Measurements from ENCODE around the gene ZNF628.

ZNF628 gene

DNA sequence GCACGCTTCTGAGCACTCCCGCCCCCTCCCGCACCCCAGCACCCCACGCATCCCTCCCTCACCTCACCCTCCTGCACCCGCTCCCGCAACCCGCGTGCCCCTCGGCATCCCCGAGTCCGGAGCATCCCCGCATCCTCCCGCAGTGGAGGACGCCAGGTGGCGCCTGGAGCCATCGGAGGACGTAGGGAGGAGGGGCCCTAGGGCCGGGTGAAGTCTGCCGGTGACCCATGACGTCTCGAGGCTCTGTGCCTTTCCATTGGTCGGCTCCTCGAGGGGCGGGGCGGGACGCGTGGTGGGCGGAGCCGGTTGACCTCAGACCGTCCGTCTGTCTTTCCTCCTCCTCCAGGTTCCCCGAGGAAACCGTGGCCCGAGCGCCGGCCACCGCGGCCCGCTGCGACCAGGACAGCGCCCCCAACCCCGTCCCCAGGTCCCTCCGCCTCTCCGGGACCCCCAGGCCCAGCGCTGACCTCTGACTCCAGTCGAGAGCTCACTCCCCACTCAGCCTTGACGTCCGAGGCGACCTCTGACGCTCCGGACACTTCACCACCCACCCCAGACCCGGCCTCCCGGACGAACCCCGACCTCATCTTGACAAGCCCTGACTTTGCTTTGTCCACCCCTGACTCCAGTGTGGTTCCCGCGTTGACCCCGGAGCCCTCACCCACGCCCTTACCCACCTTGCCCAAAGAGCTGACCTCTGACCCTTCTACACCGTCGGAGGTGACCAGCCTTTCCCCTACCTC, 40.6 kb downstream of the ZNF628 start:
- Histone ChIP-seq H3K9ac (ENCODE audit: low read depth, low read length, poor library complexity, severe bottlenecking) (no peak overlapping the region), H4K20me1 (ENCODE audit: insufficient read depth, low read length, poor library complexity, severe bottlenecking) (no peaks in the 10 kb centered on the region), H3K79me2 (ENCODE audit: insufficient read depth, low read length) (no peaks in the 10 kb centered on the region), H3K36me3 (ENCODE audit: insufficient read depth, low read length) (no peaks in the 10 kb centered on the region), H3F3A (ENCODE audit: low read depth) (no peaks in the 10 kb centered on the region), H2AFZ (ENCODE audit: low read length) (peak overlapping the region; percentile 81; the same call in 1 of the 2 replicates), H3K4me3 (ENCODE audit: low read length, poor library complexity, severe bottlenecking) (peak overlapping the region; percentile 40), H3K9me2 (replicated peaks; ENCODE audit: low read depth, low read length) (no peaks in the 10 kb centered on the region), H3K4me1 (ENCODE audit: insufficient read depth, low read length, poor library complexity, severe bottlenecking) (no peaks in the 10 kb centered on the region), H3K9me3 (ENCODE audit: insufficient read depth, low read depth, low read length) (no peaks in the 10 kb centered on the region), H3K27me3 (ENCODE audit: insufficient read depth, low read length, poor library complexity, severe bottlenecking) (no peaks in the 10 kb centered on the region), H3K4me2 (ENCODE audit: low read depth, low read length, poor library complexity, severe bottlenecking) (peak overlapping the region; percentile 51)
- no peak for TF ChIP-seq EZH2phosphoT487 (IDR thresholded peaks at IDR 0.05; ENCODE audit: borderline replicate concordance)
- TF ChIP-seq, protein P1, sequence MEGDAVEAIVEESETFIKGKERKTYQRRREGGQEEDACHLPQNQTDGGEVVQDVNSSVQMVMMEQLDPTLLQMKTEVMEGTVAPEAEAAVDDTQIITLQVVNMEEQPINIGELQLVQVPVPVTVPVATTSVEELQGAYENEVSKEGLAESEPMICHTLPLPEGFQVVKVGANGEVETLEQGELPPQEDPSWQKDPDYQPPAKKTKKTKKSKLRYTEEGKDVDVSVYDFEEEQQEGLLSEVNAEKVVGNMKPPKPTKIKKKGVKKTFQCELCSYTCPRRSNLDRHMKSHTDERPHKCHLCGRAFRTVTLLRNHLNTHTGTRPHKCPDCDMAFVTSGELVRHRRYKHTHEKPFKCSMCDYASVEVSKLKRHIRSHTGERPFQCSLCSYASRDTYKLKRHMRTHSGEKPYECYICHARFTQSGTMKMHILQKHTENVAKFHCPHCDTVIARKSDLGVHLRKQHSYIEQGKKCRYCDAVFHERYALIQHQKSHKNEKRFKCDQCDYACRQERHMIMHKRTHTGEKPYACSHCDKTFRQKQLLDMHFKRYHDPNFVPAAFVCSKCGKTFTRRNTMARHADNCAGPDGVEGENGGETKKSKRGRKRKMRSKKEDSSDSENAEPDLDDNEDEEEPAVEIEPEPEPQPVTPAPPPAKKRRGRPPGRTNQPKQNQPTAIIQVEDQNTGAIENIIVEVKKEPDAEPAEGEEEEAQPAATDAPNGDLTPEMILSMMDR (conservative IDR thresholded peaks at IDR 0.05; ENCODE audit: low read length), result peak; percentile 72

- Histone ChIP-seq H3K27me3 (ENCODE audit: insufficient read depth, low read length, poor library complexity, severe bottlenecking) (no peaks in the 10 kb centered on the region), H3K4me2 (ENCODE audit: low read depth, low read length, poor library complexity, severe bottlenecking) (no peak overlapping the region), H3K9ac (ENCODE audit: low read depth, low read length, poor library complexity, severe bottlenecking) (no peak overlapping the region), H3K79me2 (ENCODE audit: insufficient read depth, low read length) (no peaks in the 10 kb centered on the region), H3K36me3 (ENCODE audit: insufficient read depth, low read length) (no peaks in the 10 kb centered on the region), H3K4me1 (ENCODE audit: insufficient read depth, low read length, poor library complexity, severe bottlenecking) (no peaks in the 10 kb centered on the region), H3K4me3 (ENCODE audit: low read length, poor library complexity, severe bottlenecking) (no peak overlapping the region), H3F3A (ENCODE audit: low read depth) (no peaks in the 10 kb centered on the region), H2AFZ (ENCODE audit: low read length) (no peak overlapping the region), H4K20me1 (ENCODE audit: insufficient read depth, low read length, poor library complexity, severe bottlenecking) (no peaks in the 10 kb centered on the region), H3K9me3 (ENCODE audit: insufficient read depth, low read depth, low read length) (no peaks in the 10 kb centered on the region), H3K9me2 (replicated peaks; ENCODE audit: low read depth, low read length) (no peaks in the 10 kb centered on the region)
- TF ChIP-seq EZH2phosphoT487 (IDR thresholded peaks at IDR 0.05; ENCODE audit: borderline replicate concordance), result no peak
- TF ChIP-seq, protein P1 (conservative IDR thresholded peaks at IDR 0.05; ENCODE audit: low read length), result no peak
Observed at GRCh38 chr19:55519451-55520311, 43.3 kb downstream of the ZNF628 start.

DNA sequence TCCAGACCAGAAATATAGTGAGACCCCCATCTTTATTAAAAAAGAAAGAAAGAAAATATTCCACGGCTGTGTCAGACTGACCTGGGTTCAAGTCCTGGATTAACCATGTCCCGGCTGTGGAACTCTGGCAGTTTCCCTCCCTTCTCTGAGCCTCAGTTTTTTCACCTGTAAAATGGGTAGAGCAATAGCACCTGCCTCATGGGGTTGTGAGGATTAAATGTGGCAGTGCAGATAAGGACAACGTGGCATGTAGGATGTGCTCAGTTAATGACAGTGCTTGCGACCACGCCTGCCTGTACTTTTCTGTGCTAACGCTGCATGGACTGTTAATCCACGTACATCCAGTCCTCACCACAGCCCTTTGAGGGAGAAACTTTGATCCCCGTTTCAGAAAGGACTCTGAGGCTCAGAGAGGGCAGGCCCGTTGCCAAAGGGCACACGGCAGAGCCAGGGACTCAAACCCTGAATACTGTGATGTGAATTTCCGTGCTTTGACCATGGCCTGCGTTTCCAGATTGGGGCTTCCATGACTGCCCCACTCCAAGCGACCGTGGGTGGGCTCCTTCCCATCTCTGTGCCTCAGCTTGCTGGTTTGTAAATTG, 44.4 kb downstream of the ZNF628 start:
- Histone ChIP-seq H3K9ac (ENCODE audit: low read depth, low read length, poor library complexity, severe bottlenecking) (no peak overlapping the region), H3K9me2 (replicated peaks; ENCODE audit: low read depth, low read length) (no peaks in the 10 kb centered on the region), H2AFZ (ENCODE audit: low read length) (no peak overlapping the region), H3F3A (ENCODE audit: low read depth) (no peaks in the 10 kb centered on the region), H4K20me1 (ENCODE audit: insufficient read depth, low read length, poor library complexity, severe bottlenecking) (no peaks in the 10 kb centered on the region), H3K79me2 (ENCODE audit: insufficient read depth, low read length) (no peaks in the 10 kb centered on the region), H3K4me2 (ENCODE audit: low read depth, low read length, poor library complexity, severe bottlenecking) (no peak overlapping the region), H3K4me1 (ENCODE audit: insufficient read depth, low read length, poor library complexity, severe bottlenecking) (no peaks in the 10 kb centered on the region), H3K27me3 (ENCODE audit: insufficient read depth, low read length, poor library complexity, severe bottlenecking) (no peaks in the 10 kb centered on the region), H3K9me3 (ENCODE audit: insufficient read depth, low read depth, low read length) (no peaks in the 10 kb centered on the region), H3K36me3 (ENCODE audit: insufficient read depth, low read length) (no peaks in the 10 kb centered on the region), H3K4me3 (ENCODE audit: low read length, poor library complexity, severe bottlenecking) (no peak overlapping the region)
- TF ChIP-seq EZH2phosphoT487 (IDR thresholded peaks at IDR 0.05; ENCODE audit: borderline replicate concordance), result no peak
- TF ChIP-seq, protein P1 (conservative IDR thresholded peaks at IDR 0.05; ENCODE audit: low read length), result no peak
